GM19468 (cell line): ENCODE results near the gene MGA.

ENCODE experiments used
- ATAC-seq: cut with Tn5 transposase; IDR thresholded peaks from one replicate; pipeline ENCODE4 v1.9.1; 2021; ENCODE audit warnings: mild to moderate bottlenecking, moderate library complexity, moderate number of reproducible peaks; ENCODE audit not compliant: unreplicated experiment; ENCODE audit errors: extremely low read depth

The MGA gene

DNA sequence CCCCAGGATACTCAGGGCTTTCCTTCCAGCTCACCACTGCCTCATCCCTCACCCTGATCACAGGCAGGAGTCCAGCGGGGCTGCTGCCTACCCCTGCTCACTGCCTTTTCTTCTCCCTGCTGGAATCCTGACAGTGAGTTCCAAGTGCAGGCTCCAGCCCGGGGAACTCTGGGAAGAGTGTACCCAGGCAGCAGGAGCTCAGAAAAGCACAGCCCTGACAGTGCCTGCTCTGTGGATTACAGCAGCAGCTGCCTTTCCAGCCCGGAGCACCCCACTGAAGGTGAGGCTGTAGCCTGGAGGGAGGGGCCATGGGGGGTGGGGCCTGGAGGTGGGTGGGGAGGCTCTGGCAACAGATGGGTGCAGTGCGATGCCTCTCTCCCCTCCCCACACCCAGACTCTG is 161.6 kb downstream of the MGA start:
- no peak for ATAC-seq

DNA sequence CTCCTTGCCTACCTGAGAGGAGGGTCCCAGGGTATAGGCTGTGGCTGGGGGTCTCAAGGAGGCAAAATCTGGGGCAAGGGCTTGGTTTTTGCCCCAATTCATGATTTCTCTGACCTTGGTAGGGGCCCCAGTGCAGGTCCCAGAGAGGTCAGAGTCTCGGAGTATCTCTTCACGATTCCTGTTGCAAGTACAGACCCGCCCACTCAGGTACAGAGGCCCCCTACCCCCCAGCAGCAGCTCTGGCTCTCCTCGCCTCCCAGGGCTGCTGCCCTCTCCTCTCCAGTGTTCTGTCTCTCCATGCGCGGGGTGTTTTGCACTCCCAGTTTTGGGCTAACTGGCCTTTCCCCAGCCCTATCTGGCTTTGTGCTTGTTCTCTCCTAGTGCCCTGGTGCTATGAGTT is 162.3 kb downstream of the MGA start:
- ATAC-seq = no peak
